NCI-H146 treated with DMSO at 0.1 percent for 48 hours (cell line): ENCODE measurements around the gene NOCT.
"Not testable (repeated sequence)": the region's sequence is repeated elsewhere in the genome, so short reads cannot be mapped to it uniquely, and the experiment has no call there.

Experiments used
- DNase-seq: peaks from one replicate; lab custom pipeline; 2025; ENCODE audit not compliant: unreplicated experiment; lab: John Stamatoyannopoulos, UW

NOCT gene

DNA sequence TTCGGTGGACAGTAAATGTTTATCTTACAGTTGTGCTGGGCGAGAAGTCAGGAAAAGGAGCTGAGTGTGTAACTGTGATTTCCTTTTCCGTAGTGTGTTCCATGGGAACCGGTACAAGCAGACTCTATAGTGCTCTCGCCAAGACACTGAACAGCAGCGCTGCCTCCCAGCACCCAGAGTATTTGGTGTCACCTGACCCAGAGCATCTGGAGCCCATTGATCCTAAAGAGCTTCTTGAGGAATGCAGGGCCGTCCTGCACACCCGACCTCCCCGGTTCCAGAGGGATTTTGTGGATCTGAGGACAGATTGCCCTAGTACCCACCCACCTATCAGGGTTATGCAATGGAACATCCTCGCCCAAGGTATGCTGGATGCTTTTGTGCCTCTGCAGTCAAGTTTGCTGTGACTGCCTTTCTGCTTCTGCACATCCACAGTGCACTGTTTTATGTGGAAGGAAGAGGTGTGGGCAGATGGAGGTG lies 27.4 kb downstream of the NOCT start:
- no peak for DNase-seq

DNA sequence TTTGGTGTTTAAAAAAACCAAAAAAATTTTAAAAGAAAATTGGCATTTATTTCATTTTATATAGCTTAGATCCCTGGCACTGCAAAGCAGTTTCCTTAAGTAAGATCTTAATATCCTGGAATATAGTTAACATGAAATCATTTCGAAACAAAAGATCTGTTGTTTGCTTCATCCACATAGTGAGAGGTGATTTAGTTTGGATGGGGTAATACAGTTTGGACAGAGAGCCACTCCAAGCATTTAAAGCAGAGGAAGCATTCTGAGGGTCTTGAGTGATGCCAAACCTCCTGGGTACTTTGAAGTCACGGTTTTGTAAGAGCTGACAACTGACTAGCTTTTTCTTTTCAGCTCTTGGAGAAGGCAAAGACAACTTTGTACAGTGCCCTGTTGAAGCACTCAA lies 28.7 kb downstream of the NOCT start:
- DNase-seq = no peak

DNA sequence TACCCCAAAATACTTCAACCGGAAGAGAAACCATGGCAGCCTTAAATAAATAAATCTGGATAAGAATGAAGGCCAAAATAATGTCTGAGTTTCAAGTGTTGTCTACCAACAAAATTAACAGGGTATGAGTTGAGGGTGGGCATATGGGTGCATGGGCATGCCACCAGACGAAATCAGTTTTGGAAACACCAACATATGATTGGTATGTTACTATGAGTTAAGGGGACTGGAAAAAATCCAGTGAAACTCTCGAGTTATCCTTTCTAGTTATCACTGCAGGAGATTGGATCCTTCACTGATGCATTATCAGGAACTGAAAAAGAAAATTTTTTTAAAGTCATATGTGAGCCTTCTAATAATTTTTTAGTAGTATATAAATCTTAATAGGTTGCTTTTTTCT lies 32.4 kb downstream of the NOCT start:
- DNase-seq = no peak

DNA sequence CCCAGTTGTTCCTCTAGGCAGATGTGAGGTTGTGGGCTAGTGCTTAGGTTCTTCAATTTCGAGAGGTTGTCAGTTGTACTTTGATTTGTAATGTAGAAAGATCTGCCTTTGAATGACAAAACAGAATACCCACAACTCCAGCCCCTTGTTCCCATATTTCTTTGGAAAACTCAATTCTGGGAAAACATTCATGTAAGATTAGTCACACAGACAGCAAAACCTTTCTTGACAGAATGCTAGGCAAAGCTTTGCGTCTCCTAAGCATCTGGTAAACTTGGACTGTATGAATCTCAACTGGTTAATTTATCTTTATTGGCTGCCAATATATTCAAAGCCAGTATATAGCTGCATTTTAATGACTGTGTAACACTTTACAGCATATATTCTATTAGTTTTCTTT lies 34.9 kb downstream of the NOCT start:
- DNase-seq = no peak

DNA sequence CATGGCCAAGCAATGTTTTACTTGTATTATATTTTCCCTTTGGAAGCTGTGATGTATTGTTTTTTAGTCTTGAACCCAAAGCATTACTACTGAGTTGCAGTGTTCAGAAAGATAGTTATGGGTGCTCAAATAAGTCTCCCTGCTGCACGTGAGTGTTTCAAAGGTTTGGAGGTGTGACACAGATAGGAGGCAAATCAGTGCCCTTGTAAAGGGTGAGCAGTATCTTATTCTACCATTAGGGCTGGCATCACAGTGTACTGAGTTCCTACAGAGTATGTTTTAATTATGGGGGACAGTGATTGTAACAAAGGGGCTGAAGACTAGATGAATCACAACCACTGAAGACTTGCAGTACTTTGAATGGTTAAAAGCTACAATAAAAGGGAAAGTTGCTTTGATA lies 38.3 kb downstream of the NOCT start:
- no peak for DNase-seq

DNA sequence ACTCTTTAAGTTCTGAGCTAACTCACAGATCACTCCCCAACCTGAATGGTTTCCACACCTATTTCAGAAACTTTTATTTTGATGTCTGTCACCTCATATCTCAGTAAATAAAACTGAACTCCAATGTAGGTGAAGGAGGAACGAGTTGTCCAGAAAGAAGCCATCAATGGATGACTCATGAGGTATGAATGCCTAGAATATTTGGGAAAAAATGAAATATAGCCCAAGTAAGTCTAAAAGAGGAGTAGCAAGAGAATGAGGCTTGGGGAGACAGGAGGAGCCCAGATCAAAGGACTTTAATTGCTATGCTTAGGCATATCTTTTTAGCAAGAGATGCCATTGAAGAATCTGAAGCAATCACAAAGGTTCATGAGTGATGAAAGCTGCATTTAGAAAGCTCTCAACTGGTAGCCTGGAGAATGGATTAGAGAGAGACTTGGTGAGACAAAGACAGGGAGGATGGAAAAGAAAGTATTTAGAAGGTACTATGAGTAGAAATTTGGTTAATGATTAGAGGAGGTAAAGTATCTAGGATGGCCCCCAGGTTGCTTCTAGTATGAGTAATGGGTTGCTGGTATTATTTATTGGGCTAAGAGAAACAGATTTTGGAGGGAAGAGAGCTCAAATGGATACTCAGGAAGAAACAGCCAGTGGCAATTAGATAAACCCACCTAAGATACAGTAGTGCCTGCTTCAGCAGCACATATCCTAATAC lies 39.4 kb downstream of the NOCT start:
- DNase-seq = no peak

DNA sequence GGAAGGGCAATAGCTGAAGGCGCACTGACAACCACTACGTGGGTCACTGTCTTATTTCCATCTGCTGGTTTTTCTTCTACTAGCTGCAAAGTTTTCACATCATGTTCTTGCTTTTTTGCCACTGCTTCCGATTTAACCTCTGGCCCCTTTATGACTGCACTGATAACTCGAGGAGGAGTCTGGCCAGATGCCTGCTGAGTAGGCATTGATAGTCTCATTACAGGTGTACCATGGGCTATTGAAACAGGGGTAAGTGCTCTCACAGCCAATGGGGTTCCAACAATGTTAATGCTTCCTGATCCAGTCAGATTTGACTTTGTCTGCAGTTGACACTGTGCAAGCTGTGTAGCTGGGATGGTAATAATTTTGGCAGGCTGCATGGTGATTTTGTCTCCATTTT lies 43.4 kb downstream of the NOCT start:
- DNase-seq = not testable (repeated sequence)

DNA sequence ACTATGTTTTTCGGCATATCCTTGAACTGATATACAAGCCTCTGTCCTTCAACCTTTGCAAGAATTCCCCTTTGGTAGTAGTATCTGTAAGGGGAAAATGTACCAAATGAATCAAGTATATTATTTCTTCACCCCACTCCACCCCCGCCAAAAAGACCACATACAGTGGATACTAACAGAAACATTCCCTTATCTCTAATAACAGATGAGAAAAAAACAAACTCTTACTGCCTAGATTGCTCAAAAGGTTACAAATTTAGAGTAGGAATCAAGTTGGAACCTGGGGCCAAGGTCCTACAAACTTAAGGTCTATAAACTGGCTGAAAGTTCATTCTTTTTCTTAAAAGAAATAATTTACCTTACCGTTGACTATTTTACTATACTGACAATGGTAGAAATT lies 45.0 kb downstream of the NOCT start:
- DNase-seq = no peak

DNA sequence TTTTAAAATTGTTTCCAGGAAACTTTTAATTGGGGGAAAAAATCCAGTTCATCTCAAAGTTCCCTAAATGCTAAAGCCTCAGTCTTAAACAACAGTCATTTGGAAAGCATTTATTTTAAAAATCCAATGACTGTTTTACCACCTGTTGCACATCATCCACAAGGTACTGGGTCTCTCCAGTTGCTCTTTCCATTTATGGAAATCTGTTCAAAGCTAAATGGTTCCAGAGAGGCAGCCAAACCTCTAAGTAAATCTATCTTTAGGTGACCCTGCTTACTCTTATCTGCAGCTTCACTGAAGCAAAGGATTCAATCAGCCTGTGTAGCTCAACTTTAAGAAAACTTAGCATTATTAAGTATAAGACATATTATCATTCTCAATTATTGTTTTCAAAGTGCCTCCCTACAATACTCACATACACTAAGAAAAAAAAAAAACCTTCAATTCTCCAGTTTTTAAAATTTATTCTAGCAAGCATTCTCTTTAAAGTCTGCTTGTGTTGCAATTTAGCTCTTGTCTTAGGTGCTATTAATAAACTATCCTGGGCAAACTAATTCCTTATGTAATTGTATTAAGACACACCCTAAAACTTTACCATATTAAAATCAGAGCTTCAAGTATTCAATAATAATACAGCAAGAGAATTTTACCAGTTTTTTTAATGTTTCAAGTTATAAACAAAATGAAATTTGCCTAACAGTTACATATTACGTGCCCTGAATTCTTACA lies 60.6 kb downstream of the NOCT start:
- DNase-seq = no peak

DNA sequence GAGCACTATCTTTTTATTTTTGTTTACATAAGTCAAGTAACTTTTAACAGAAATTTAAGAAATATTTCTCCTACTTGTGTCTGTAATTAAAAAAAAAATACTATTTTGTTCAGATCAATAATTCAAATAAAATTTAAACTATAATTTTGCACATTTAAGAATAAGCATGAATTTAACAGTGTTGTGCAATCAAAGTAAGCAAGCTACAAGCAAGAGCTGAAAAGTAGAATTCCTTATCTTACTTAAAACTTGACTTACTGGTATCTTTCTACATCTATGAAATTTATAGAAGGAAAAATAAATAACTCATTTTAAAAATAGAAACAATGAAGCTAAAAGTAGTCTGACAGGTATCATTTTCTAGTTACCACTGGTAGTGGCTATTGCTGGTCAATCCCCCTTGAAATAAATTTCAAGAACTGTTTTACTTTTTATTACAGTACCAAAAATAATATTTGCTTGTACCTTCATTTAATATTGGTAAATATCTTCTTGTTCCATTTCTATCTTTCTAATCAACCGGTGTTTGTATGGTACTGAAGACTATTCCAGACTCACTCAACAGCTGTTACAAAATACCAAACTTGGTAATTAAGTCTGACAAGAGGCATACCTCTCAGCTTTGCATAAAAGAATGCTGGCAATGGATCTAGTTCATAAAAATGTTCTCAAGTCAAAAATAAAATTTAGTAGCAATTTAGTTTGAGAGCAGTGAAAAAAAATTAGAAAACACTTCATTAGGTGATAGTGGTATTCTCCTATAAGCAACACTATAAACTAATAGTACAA lies 62.2 kb downstream of the NOCT start:
- no peak for DNase-seq

DNA sequence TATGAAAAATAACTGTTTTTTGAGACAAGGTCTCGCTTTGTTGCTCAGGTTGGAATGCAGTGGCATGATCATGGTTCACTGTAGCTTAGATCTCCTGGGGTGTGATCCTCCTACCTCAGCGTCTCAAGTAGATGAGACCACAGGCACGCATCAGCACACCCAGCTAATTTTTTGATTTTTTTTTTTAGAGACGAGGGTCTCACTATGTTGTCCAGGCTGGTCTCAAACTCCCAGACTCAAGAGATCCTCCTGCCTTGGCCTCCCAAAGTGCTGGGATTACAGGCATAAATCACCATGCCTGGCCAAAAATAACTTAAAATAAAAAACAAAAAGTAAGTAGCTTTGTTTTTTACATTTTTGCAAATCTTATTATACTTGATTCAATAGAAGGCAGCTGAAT lies 63.3 kb downstream of the NOCT start:
- no peak for DNase-seq

DNA sequence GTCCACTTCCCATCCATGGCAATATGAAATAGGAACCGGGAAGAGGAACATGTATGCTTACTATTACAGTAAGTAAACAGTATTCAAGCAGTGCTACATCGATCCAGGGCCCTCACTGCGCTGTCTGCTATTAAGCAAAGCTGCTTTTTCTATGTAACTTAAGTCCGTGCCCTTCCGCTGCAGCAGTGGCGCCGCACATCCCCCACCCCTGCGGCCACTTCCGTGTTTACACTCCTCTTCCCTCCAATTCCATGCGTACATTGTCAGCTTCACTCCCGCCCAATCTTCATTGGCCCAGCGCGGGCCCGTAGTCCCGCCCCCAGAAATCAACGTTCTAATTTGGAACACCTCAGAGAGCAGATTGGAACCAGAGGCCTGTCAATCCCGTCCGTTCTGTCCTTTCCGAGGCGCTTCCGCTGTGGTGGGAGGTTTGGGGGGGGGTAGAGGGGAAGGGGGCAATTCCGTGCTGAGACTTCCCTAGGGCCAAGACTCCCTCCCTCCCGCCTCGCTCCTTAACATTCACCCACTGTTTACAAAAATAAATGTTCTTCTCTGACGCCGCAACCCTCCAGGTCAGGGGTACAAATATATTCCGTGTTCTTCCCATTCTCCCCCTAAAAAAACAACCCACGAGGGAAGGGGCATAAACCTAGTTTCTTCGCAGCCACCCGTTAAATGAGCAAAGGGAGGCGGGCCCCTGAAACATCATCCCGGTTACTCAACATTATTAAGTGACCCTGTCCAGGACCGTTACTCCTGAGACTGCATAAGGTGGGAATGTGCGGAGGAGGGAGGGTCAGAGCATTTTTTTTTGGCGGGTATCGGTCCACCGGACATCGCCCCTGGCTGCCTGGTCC lies 67.4 kb downstream of the NOCT start:
- peak; percentile 87 for DNase-seq

DNA sequence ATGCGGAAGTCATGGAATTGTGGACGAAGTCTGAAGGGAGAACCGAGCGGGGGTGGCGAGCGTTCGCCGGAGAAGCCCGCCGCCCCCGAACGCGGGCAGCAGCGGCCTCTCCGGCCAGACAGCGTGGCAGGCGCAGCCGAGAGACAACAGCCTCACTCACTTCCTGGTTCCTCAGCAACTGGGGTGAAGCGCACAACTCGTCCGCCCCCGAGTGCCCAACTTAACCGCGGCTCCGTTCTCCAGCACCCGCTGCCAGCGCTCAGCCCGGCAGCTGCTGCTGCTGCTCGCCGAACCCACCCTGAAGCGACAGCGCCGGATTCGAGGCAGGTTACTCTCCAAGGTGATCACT lies 68.0 kb downstream of the NOCT start:
- peak; percentile 41 for DNase-seq

DNA sequence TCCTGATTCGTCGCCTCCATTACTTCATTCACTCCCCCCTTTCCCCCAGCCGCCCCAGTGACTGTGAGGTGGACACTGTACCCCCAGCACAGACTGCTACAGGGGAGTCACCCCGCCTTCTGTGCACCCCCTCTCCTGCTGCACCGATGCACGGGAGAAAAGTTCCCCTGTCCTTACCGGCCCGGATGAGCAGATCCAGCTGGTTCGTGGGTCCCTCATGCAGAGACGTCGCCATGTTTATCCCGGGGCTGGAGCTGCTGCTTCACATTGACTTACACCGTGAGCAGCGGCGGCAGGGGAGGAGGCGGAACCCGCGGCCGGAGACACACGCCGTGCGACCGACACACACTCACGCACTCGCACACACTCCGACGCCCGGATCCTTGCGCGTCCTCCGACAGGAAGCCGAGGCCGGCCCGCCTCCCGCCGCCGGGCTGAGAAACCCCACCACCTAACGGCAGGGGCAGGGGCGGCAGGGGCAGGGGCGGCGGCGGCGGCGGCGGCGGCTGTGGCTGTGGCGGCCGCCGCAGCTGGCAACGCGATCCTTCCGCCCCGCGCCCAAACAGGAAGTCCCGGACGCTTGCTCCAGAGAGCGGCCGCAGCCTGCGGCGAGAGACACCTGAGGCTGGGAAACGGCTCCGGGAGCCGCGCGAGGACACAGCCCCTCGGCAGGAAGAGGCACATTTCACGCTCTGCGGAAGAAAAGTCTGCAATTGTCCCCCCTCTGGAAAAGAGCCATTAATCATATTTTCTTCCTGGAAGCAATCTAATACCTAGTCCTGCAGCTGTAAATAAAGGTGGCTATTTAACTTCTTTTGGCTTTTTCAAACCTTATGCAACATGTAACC lies 68.6 kb downstream of the NOCT start:
- peak; percentile 82 for DNase-seq

DNA sequence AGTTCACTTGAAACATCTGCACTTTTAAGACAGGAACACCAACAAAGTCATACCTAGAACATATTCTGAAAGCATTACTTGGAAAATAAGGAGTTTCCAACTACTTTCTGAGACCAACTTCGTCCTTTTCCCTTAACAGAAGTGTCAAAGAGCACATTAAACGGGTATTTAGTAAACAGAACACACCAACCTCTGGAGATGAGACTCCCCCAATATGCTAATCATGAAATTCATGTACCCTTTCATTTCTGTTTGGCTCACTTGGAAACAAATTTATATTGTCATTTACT lies 69.2 kb downstream of the NOCT start:
- peak; percentile 25 for DNase-seq

DNA sequence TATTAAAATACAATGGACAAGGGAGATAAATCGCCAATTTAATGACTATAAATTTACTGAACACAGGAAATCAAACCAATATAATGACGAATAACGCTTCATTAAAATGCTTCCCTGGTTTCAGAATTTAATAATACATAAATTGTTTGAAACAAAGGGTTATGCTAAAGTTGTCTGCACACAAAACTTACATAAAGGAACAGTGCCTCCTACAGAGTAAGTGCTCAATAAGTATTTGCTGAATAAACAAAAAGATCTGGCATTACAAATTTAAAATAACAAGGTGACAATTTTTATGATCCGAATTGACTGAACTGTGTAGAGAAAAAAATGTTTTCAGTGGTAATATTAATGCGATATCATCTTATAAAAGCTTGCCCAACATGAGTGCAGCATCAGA lies 69.6 kb downstream of the NOCT start:
- DNase-seq = no peak

DNA sequence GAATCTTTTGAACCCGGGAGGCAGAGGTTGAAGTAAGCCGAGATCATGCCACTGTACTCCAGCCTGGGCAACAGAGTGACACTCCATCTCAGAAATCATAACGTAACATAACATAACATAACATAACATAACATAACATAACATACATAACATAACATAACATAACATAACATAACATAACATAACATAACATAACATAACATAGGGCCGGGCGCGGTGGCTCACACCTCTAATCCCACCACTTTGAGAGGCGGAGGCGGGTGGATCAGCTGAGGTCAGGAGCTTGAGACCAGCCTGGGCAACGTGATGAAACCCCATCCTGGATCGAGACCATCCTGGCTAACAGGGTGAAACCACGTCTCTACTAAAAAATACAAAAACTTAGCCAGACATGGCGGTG lies 76.7 kb downstream of the NOCT start:
- DNase-seq = no peak
